ENCODE data around the gene RUNX1. TPM values are rescaled to one million over a fixed set of nuclear protein-coding genes. Genes with fewer than 3 reads are reported as not detected.

Gene RUNX1
- total RNA-seq, 1 donor from 2014 or later: 0.41 TPM

- DNase-seq (ENCODE audit: low spot score in 2 of 2) (no peak), FAIRE-seq (no peak)
Measured at GRCh38 chr21:34740198-34740597, 308.9 kb downstream of the RUNX1 start.

Measured in frontal cortex (tissue), 4 donors.